Ectodermal cell (in vitro differentiated cells): ENCODE measurements around the gene CBY1.
"Not testable (repeated sequence)": the region's sequence is repeated elsewhere in the genome, so short reads cannot be mapped to it uniquely, and the experiment has no call there.

Experiments
- H3K27ac ChIP-seq: 2 replicates; pipeline ENCODE4 v1.7.0; 2013; ENCODE audit warnings: mild to moderate bottlenecking, low read depth, low read length; ENCODE audit not compliant: insufficient read depth, poor library complexity, severe bottlenecking
- H3K27me3 ChIP-seq: 2 replicates; pipeline ENCODE4 v1.7.0; 2013; ENCODE audit warnings: mild to moderate bottlenecking, low read length; ENCODE audit not compliant: insufficient read depth, control insufficient read depth, poor library complexity, severe bottlenecking
- H3K36me3 ChIP-seq: one replicate; pipeline ENCODE4 v1.7.0; 2013; ENCODE audit warnings: low read length; ENCODE audit not compliant: control insufficient read depth, insufficient read depth
- H3K4me1 ChIP-seq: one replicate; pipeline ENCODE4 v1.7.0; 2013; ENCODE audit warnings: low read length; ENCODE audit not compliant: control insufficient read depth, insufficient read depth
- H3K4me3 ChIP-seq: 2 replicates; pipeline ENCODE4 v1.7.0; 2013; ENCODE audit warnings: low read depth, low read length, control low read depth; ENCODE audit not compliant: insufficient read depth
- H3K9me3 ChIP-seq: 2 replicates; pipeline ENCODE4 v1.7.0; 2013; ENCODE audit warnings: mild to moderate bottlenecking, low read length, moderate library complexity; ENCODE audit not compliant: control insufficient read depth
- WGBS, 2 experiments: methylation state at CpG; one replicate each; pipeline ENCODE4 v1.1.7; 2013; ENCODE audit warnings: missing lambda C conversion rate in 2 of 2; 5-methylcytosine and 5-hydroxymethylcytosine counted together

CBY1 gene

GRCh38 chr22:38618258-38618657, 38.2 kb upstream of the CBY1 start:
- WGBS, 2 experiments, result 100% methylated on average over 1 of the region's 1 CpG; no CpG with 5 or more reads in 1 of the 2 experiments

GRCh38 chr22:38618682-38619081, 37.8 kb upstream of the CBY1 start:
- Histone ChIP-seq H3K4me1 (no peaks in the 10 kb centered on the region), H3K4me3 (no peak overlapping the region), H3K27me3 (no peaks in the 10 kb centered on the region), H3K9me3 (no peaks in the 10 kb centered on the region), H3K27ac (no peak overlapping the region), H3K36me3 (peaks cover 24% of the 10 kb centered on the region)
- WGBS, 2 experiments, result 95 to 97% methylated on average over 2 of the region's 2 CpGs

More at GRCh38 chr22:38618258-38618657, 38.2 kb upstream of the CBY1 start:
- Histone ChIP-seq H3K4me1 (no peaks in the 10 kb centered on the region), H3K4me3 (no peak overlapping the region), H3K27me3 (no peaks in the 10 kb centered on the region), H3K9me3 (no peaks in the 10 kb centered on the region), H3K27ac (no peak overlapping the region), H3K36me3 (peaks cover 24% of the 10 kb centered on the region)

- Histone ChIP-seq H3K4me3 (no peak overlapping the region), H3K27ac (no peak overlapping the region), H3K9me3 (no peaks in the 10 kb centered on the region), H3K36me3 (peaks cover 15% of the 10 kb centered on the region), H3K4me1 (no peaks in the 10 kb centered on the region), H3K27me3 (no peaks in the 10 kb centered on the region)
- 90 to 91% methylated on average over 4 of the region's 4 CpGs for WGBS, 2 experiments
These were observed 33.1 kb upstream of the CBY1 start for GRCh38 chr22:38623351-38623750.

- Histone ChIP-seq H3K4me3 (no peak overlapping the region), H3K9me3 (no peaks in the 10 kb centered on the region), H3K27ac (no peak overlapping the region), H3K36me3 (peaks cover 10% of the 10 kb centered on the region), H3K4me1 (no peaks in the 10 kb centered on the region), H3K27me3 (no peaks in the 10 kb centered on the region)
- WGBS, 2 experiments, result 92 to 95% methylated on average over 5 of the region's 5 CpGs
These were observed 28.0 kb upstream of the CBY1 start for GRCh38 chr22:38628444-38628843.

- no peaks in the 10 kb centered on the region for H3K27me3 ChIP-seq
- H3K4me1 ChIP-seq, result no peaks in the 10 kb centered on the region
- no peak overlapping the region for H3K4me3 ChIP-seq
- H3K36me3 ChIP-seq, result peaks cover 10% of the 10 kb centered on the region
- no peaks in the 10 kb centered on the region for H3K9me3 ChIP-seq
- 91 to 96% methylated on average over 4 of the region's 4 CpGs for WGBS, 2 experiments
- no peak overlapping the region for H3K27ac ChIP-seq
These were observed 27.3 kb upstream of the CBY1 start for GRCh38 chr22:38629108-38629507.

GRCh38 chr22:38631724-38632123, 24.7 kb upstream of the CBY1 start:
- Histone ChIP-seq H3K27ac (no peak overlapping the region), H3K36me3 (peaks cover 23% of the 10 kb centered on the region), H3K9me3 (no peaks in the 10 kb centered on the region), H3K4me1 (no peaks in the 10 kb centered on the region), H3K4me3 (no peak overlapping the region), H3K27me3 (no peaks in the 10 kb centered on the region)
- WGBS, 2 experiments, result 94% methylated on average over 9 of the region's 9 CpGs

- Histone ChIP-seq H3K27me3 (no peaks in the 10 kb centered on the region), H3K4me1 (no peaks in the 10 kb centered on the region), H3K27ac (no peak overlapping the region), H3K4me3 (no peak overlapping the region), H3K36me3 (peaks cover 25% of the 10 kb centered on the region), H3K9me3 (no peaks in the 10 kb centered on the region)
- 87 to 95% methylated on average over 3 of the region's 3 CpGs for WGBS, 2 experiments
These were observed 23.9 kb upstream of the CBY1 start for GRCh38 chr22:38632528-38632927.

GRCh38 chr22:38638216-38638615, 18.2 kb upstream of the CBY1 start:
- no peak overlapping the region for H3K4me3 ChIP-seq
- 92 to 93% methylated on average over 2 of the region's 2 CpGs for WGBS, 2 experiments
- peaks cover 23% of the 10 kb centered on the region for H3K36me3 ChIP-seq
- H3K27ac ChIP-seq, result no peak overlapping the region
- H3K27me3 ChIP-seq, result no peaks in the 10 kb centered on the region
- H3K9me3 ChIP-seq, result no peaks in the 10 kb centered on the region
- H3K4me1 ChIP-seq, result no peaks in the 10 kb centered on the region

- 92 to 93% methylated on average over 3 of the region's 3 CpGs for WGBS, 2 experiments
- Histone ChIP-seq H3K4me3 (no peak overlapping the region), H3K9me3 (no peaks in the 10 kb centered on the region), H3K36me3 (peaks cover 27% of the 10 kb centered on the region), H3K27me3 (no peaks in the 10 kb centered on the region), H3K27ac (no peak overlapping the region), H3K4me1 (no peaks in the 10 kb centered on the region)
These were observed 17.7 kb upstream of the CBY1 start for GRCh38 chr22:38638728-38639127.

- H3K4me1 ChIP-seq, result no peaks in the 10 kb centered on the region
- no peak overlapping the region for H3K4me3 ChIP-seq
- no peaks in the 10 kb centered on the region for H3K27me3 ChIP-seq
- H3K9me3 ChIP-seq, result no peaks in the 10 kb centered on the region
- WGBS, 2 experiments, result 92 to 94% methylated on average over 8 to 9 of the region's 13 CpGs
- no peak overlapping the region for H3K27ac ChIP-seq
- H3K36me3 ChIP-seq, result peaks cover 18% of the 10 kb centered on the region
These were observed 14.9 kb upstream of the CBY1 start for GRCh38 chr22:38641476-38642040.

GRCh38 chr22:38644245-38644644, 12.2 kb upstream of the CBY1 start:
- not testable (repeated sequence) for H3K27ac ChIP-seq, H3K4me1 ChIP-seq, H3K36me3 ChIP-seq, H3K9me3 ChIP-seq, H3K4me3 ChIP-seq, H3K27me3 ChIP-seq
- WGBS, 2 experiments, result 98 to 100% methylated on average over 4 to 5 of the region's 5 CpGs
